A673 (cell line): ENCODE measurements around the gene MTHFR. TPM values are rescaled to one million over a fixed set of nuclear protein-coding genes. Genes with fewer than 3 reads are reported as not detected.
A peak's percentile ranks its signal among the peaks of the same experiment; 100 is the strongest.

Source experiments
- BruUV-seq: library from RNA; stranded (reverse); fragments of 400-500 nt; replicated peaks from 2 replicates; lab custom pipeline; 2021; lab: Mats Ljungman, UMichigan
- CTCF ChIA-PET: fragments of 300-600 bp; sonication (Branson Sonifier 250); formaldehyde crosslinking; loops from one replicate; lab custom pipeline; 2022; ENCODE audit warnings: antibody characterized with exemption; lab: Charles Lee
- POLR2A ChIA-PET: fragments of 300-600 bp; sonication (Branson Sonifier 250); formaldehyde crosslinking; loops from one replicate; lab custom pipeline; 2022; ENCODE audit warnings: antibody characterized with exemption; ENCODE audit not compliant: low non-redundant PET; lab: Charles Lee
- DNase-seq: peaks from one replicate; pipeline ENCODE4 v3.0.0-alpha.2; 2015; ENCODE audit warnings: low spot score
- H3K27ac ChIP-seq: fragments of 200-600 bp; sonication (generic); 2 replicates; pipeline ENCODE4 v1.5.1; 2016; ENCODE audit warnings: mixed run types, low read depth, mild to moderate bottlenecking, mixed read lengths, antibody characterized with exemption, low read length; ENCODE audit not compliant: poor library complexity, severe bottlenecking
- H3K27me3 ChIP-seq: fragments of 200-600 bp; sonication (generic); replicated peaks from 2 replicates; pipeline ENCODE4 v1.6.1; 2017; ENCODE audit warnings: mixed run types, low read depth, mild to moderate bottlenecking, mixed read lengths, antibody characterized with exemption, low read length; ENCODE audit not compliant: insufficient read depth, poor library complexity
- H3K36me3 ChIP-seq: fragments of 200-600 bp; sonication (generic); 2 replicates; pipeline ENCODE4 v1.6.1; 2016; ENCODE audit warnings: mixed run types, mild to moderate bottlenecking, mixed read lengths, antibody characterized with exemption, low read length; ENCODE audit not compliant: insufficient read depth, poor library complexity, severe bottlenecking
- H3K4me1 ChIP-seq: fragments of 200-600 bp; sonication (generic); 2 replicates; pipeline ENCODE4 v1.6.1; 2017; ENCODE audit warnings: mixed run types, mild to moderate bottlenecking, mixed read lengths, antibody characterized with exemption, low read length; ENCODE audit not compliant: insufficient read depth, poor library complexity, severe bottlenecking
- H3K4me3 ChIP-seq: fragments of 200-600 bp; sonication (generic); 2 replicates; pipeline ENCODE4 v1.5.1; 2016; ENCODE audit warnings: low read depth, mixed run types, mild to moderate bottlenecking, mixed read lengths, low read length; ENCODE audit not compliant: poor library complexity, severe bottlenecking
- H3K9me3 ChIP-seq: fragments of 200-600 bp; sonication (generic); 2 replicates; pipeline ENCODE4 v1.6.1; 2016; ENCODE audit warnings: mixed run types, low read depth, mild to moderate bottlenecking, mixed read lengths, antibody characterized with exemption, low read length; ENCODE audit not compliant: poor library complexity, severe bottlenecking
- CTCF ChIP-seq: fragments of 300-800, 200-600 bp; sonication (generic); conservative IDR thresholded peaks from 2 replicates; pipeline ENCODE4 v1.5.1; 2017; ENCODE audit warnings: low read depth, mild to moderate bottlenecking, antibody characterized with exemption, low read length, moderate library complexity, mixed read lengths
- EZH2 ChIP-seq: fragments of 200-600 bp; sonication (generic); IDR thresholded peaks from 2 replicates; pipeline ENCODE4 v1.6.1; 2017; ENCODE audit warnings: borderline replicate concordance, low read depth, mild to moderate bottlenecking, mixed read lengths, antibody characterized with exemption, low read length; ENCODE audit not compliant: poor library complexity, severe bottlenecking
- intact Hi-C: fragments of 100-400 bp; cut with micrococcal nuclease; formaldehyde crosslinking; loops from one replicate; pipeline ENCODE4 v1.10.0; 2022; ENCODE audit not compliant: unreplicated experiment
- total RNA-seq: library from RNA; stranded (reverse); gene quantifications from 2 replicates; pipeline ENCODE4 v1.2.3, GENCODE V29; 2021

MTHFR gene
- total RNA-seq, 1 experiment from 2014 or later: 23.3 TPM

GRCh38 chr1:11802973-11803885, 2.5 kb downstream of the MTHFR start:
- Histone ChIP-seq H3K36me3 (peaks cover 32% of the 10 kb centered on the region), H3K27ac (peak overlapping the region; percentile 88), H3K4me1 (peaks cover 39% of the 10 kb centered on the region), H3K9me3 (no peaks in the 10 kb centered on the region), H3K27me3 (no peaks in the 10 kb centered on the region), H3K4me3 (peak overlapping the region; percentile 7)
- BruUV-seq: no TSS peak
- intact Hi-C loops: no loop called here
- DNase-seq: peak; percentile 95
- POLR2A ChIA-PET: interaction anchor here (0.5 to 1.0 kb wide), 3 partner anchors 12 to 106 kb away, joined by 3 to 8 read pairs (median 4); no protein-coding TSS in a partner anchor
- CTCF ChIA-PET: no interaction called here
- TF ChIP-seq CTCF (no peak), EZH2 (no peak)

DNA sequence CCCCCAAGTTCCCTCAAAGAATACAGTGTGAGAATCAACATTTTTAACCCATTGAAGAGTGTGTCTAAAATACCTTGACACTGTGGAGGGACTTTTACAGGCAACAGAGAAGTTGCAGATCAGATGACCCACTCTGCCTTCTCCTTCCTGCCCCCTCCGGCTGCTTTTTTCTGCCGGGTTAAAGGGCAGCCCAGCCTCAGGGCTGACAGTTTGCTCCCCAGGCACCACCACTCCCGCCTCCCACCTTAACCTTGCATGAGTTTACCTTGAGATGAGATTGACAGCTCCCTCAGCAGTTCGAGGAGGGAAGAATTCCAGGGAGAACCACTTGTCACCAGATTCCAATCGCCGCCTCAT, 3.2 kb downstream of the MTHFR start:
- no peak overlapping the region for H3K4me3 ChIP-seq
- no peak for DNase-seq
- H3K27ac ChIP-seq: no peak overlapping the region
- no peaks in the 10 kb centered on the region for H3K27me3 ChIP-seq
- no peaks in the 10 kb centered on the region for H3K9me3 ChIP-seq
- POLR2A ChIA-PET: no interaction called here
- intact Hi-C loops: no loop called here
- TF ChIP-seq CTCF: no peak
- no peak for TF ChIP-seq EZH2
- no TSS peak for BruUV-seq
- peaks cover 33% of the 10 kb centered on the region for H3K4me1 ChIP-seq
- CTCF ChIA-PET: no interaction called here
- H3K36me3 ChIP-seq: peaks cover 26% of the 10 kb centered on the region

- Histone ChIP-seq H3K4me3 (no peak overlapping the region), H3K9me3 (no peaks in the 10 kb centered on the region), H3K27me3 (no peaks in the 10 kb centered on the region), H3K4me1 (peaks cover 22% of the 10 kb centered on the region), H3K27ac (no peak overlapping the region), H3K36me3 (peaks cover 25% of the 10 kb centered on the region)
- intact Hi-C loops: no loop called here
- TF ChIP-seq EZH2: no peak
- no peak for TF ChIP-seq CTCF
- ChIA-PET CTCF (interaction anchor here (0.7 kb wide), 1 partner anchor 35 kb away, joined by 3 read pairs; no protein-coding TSS in a partner anchor), POLR2A (no interaction called here)
- no peak for DNase-seq
- no TSS peak for BruUV-seq
These were observed 4.9 kb downstream of the MTHFR start for GRCh38 chr1:11800756-11801433.
